Motor neuron (in vitro differentiated cells): ENCODE results near the gene PTGIR. TPM values are rescaled to one million over a fixed set of nuclear protein-coding genes. Genes with fewer than 3 reads are reported as not detected.

ENCODE experiments used
- ATAC-seq, 8 experiments: fragments of 200-7000 bp; cut with Tn5 transposase; replicated peaks in 6 of 8; 2 replicates each; pipeline ENCODE4 v1.8.0; 2021; ENCODE audit warnings: mild to moderate bottlenecking in 8 of 8, moderate library complexity in 8 of 8
- H3K27ac ChIP-seq, 2 donors: fragments of 250-450 bp; sonication (Bioruptor Pico); 2 replicates each; pipeline ENCODE4 v1.9.0; 2021; ENCODE audit warnings: antibody characterized with exemption in 2 of 2, mild to moderate bottlenecking in 2 of 2, moderate library complexity in 1 of 2
- H3K4me1 ChIP-seq, 2 donors: fragments of 250-450 bp; sonication (Bioruptor Pico); replicated peaks in 1 of 2; 2 replicates each; pipeline ENCODE4 v1.6.1; 2021; ENCODE audit warnings: antibody characterized with exemption in 2 of 2, mild to moderate bottlenecking in 2 of 2, moderate library complexity in 1 of 2
- H3K4me3 ChIP-seq, 5 donors: fragments of 250-450 bp; sonication (Bioruptor Pico); 2 replicates each; pipeline ENCODE4 v1.9.0; 2021; ENCODE audit warnings: antibody characterized with exemption in 5 of 5, mild to moderate bottlenecking in 5 of 5, moderate library complexity in 4 of 5
- WGBS, 10 experiments: fragments of 450-650 bp; shearing (Covaris generic); methylation state at CpG; one replicate each; pipeline ENCODE4 v1.0.0; 2022; 5-methylcytosine and 5-hydroxymethylcytosine counted together
- in situ Hi-C, 9 experiments: fragments of 400-800 bp; cut with MboI; loops; one replicate each; pipeline ENCODE4 v1.15.0; 2021; ENCODE audit warnings: low sequenced_read_pairs in 9 of 9, low pct_unique_long_range_greater_than_20kb in 2 of 9; ENCODE audit not compliant: unreplicated experiment in 9 of 9
- total RNA-seq, 8 experiments: library from RNA; unstranded; fragments of 300-600 nt; gene quantifications; 2 replicates each; pipeline versions ENCODE4 v1.2.3 to v1.2.4, GENCODE V29; 2022

Gene PTGIR
- total RNA-seq, 8 experiments from 2014 or later: 0.27 to 1.7 (median 0.51) TPM; not detected in 1

DNA sequence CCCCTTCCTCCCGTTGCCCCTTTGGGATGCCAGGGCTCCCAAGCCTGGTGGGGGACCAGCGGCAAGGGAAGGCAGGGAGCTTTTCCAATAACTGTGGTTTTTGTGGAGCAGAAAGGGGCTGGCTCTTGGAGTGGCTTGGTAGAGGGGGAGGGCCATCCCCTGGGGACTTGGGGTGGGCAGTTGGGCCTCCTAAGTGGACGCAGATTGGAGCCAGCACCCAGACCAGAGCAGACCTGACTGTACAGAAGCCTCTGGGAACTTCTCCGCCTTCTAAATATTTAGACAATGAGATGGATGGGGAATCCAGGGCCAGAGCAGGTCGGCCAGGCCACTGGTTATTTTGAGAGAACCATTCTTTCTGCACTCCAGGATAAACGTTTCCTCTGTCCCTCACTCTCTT lies 4.2 kb downstream of the PTGIR start:
- H3K27ac ChIP-seq: peak overlapping the region in 1 of 2 donors; percentile 62
- in situ Hi-C loops: loop anchor here in 1 of 9 experiments (25.0 kb wide), 1 partner anchor 217 kb away; no protein-coding TSS in a partner anchor

DNA sequence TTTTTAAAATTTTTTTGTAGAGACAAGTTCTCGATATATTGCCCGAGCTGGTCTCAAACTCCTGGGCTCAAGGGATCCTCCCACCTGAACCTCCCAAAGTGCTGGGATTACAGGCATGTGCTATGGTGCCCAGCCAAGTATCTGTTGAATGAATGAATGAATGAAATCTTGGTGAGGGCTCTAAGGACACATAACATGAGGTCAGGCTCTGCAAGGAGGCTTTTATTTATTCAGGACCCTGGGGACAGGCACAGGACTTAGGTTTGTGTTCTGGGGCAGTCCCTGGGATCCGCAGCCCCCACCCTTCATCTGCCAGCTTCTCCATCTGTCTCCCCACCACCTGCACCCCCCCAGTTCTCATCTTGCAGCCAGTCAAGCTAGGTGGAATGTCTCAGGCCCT lies 4.6 kb downstream of the PTGIR start:
- 80 to 95% methylated on average over 1 to 2 of the region's 3 CpGs; no CpG with 5 or more reads in 8 of the 10 experiments for WGBS, 10 experiments
- Histone ChIP-seq H3K4me3 (no peak overlapping the region), H3K27ac (no peak overlapping the region), H3K4me1 (peaks cover 21 to 42% of the 10 kb centered on the region in 2 donors)
- no peak for ATAC-seq
- in situ Hi-C loops: loop anchor here in 1 of 9 experiments (25.0 kb wide), 1 partner anchor 217 kb away; no protein-coding TSS in a partner anchor

More for the DNA sequence above, 4.2 kb downstream of the PTGIR start:
- H3K4me3 ChIP-seq: no peak overlapping the region
- H3K4me1 ChIP-seq: peaks cover 23 to 45% of the 10 kb centered on the region in 2 donors
- ATAC-seq: peak in 3 of 8 experiments; percentile 1 to 12 (median 5)
- WGBS, 10 experiments: 0 to 60% methylated on average over 1 of the region's 6 CpGs; no CpG with 5 or more reads in 8 of the 10 experiments

GRCh38 chr19:46618670-46619231 lies 6.1 kb downstream of the PTGIR start:
- in situ Hi-C loops: loop anchor here in 2 of 9 experiments (10.0 to 25.0 kb wide), 2 partner anchors 46 to 219 kb away; partner anchors contain the start of gene DACT3 (in 1 of the 2)
- ATAC-seq: no peak

DNA sequence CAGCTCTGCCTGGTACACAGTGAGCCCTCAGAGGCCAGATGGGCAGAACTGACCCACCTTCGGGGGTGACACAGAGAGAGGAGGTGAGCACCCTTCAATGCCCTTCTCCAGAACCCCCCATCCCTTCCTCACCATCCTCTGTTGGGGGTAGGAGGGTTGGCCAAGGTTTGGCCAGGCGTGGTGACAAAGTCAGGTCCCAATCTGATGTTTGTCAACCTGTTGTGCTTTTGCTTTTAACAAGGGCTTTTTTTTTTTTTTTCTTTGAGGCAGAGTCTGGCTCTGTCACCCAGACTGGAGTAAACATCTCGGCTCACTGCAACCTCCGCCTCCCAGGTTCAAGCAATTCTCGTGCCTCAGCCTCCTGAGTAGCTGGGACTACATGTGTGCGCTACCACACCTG lies 7.3 kb downstream of the PTGIR start:
- in situ Hi-C loops: loop anchor here in 2 of 9 experiments (10.0 to 25.0 kb wide), 2 partner anchors 47 to 220 kb away; partner anchors contain the start of gene DACT3 (in 1 of the 2)
- Histone ChIP-seq H3K27ac (no peak overlapping the region), H3K4me1 (peaks cover 16 to 30% of the 10 kb centered on the region in 2 donors), H3K4me3 (no peak overlapping the region)
- ATAC-seq: no peak
- WGBS, 10 experiments: 40 to 100% (median 79%) methylated on average over 1 to 5 of the region's 6 CpGs; no CpG with 5 or more reads in 4 of the 10 experiments

More at GRCh38 chr19:46618670-46619231, 6.1 kb downstream of the PTGIR start:
- WGBS, 10 experiments: 10 to 91% (median 59%) methylated on average over 2 to 7 of the region's 9 CpGs; no CpG with 5 or more reads in 2 of the 10 experiments
- Histone ChIP-seq H3K27ac (no peak overlapping the region), H3K4me1 (peaks cover 16 to 30% of the 10 kb centered on the region in 2 donors), H3K4me3 (no peak overlapping the region)

DNA sequence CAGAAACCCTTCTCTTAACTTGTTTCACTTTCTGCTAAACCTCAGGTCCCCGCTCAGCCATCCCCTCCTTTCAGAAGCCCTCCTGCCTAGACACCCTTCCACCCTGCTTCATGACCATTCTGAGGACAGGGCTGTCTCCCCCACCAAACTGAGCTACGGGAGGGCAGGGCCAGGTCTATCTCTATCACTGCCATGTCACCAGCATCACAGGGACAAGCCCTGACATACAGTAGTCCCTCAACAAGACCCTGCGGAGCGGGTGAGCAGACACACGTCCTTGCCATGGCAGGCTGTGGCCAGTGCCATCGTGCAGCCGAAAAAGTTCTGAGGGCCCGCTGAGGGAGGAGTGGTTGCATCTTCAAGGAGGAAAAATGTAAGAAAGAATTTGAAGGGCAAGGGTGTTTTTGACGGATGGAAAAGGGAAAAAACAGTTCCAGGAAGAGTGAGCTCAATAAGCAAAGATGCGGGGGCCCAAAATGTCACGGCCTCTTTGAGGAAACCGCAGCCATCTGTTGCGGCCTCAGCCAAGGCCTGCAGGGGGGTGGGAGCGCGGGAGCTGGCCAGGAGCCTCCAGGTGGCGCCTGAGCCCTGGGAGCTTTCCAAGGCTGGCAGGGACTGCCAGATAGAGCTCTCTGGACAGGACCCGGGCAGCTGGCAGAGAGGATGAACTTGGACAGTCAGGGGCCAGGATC lies 8.1 kb downstream of the PTGIR start:
- H3K4me3 ChIP-seq: no peak overlapping the region
- H3K27ac ChIP-seq: no peak overlapping the region
- peak in 7 of 8 experiments; percentile 15 to 85 (median 76) for ATAC-seq
- in situ Hi-C loops: loop anchor here in 2 of 9 experiments (10.0 to 25.0 kb wide), 2 partner anchors 48 to 221 kb away; partner anchors contain the start of gene DACT3 (in 1 of the 2)
- 0 to 71% (median 20%) methylated on average over 1 to 11 of the region's 17 CpGs; no CpG with 5 or more reads in 1 of the 10 experiments for WGBS, 10 experiments
- H3K4me1 ChIP-seq: peaks cover 16 to 30% of the 10 kb centered on the region in 2 donors

- 86 to 100% (median 93%) methylated on average over 3 to 7 of the region's 10 CpGs; no CpG with 5 or more reads in 6 of the 10 experiments for WGBS, 10 experiments
- Histone ChIP-seq H3K4me1 (peaks cover 9 to 21% of the 10 kb centered on the region in 2 donors), H3K4me3 (no peak overlapping the region), H3K27ac (no peak overlapping the region)
- no peak for ATAC-seq
- in situ Hi-C loops: loop anchor here in 2 of 9 experiments (10.0 to 25.0 kb wide), 2 partner anchors 49 to 221 kb away; partner anchors contain the start of gene DACT3 (in 1 of the 2)
Observed at GRCh38 chr19:46615966-46616365, 8.9 kb downstream of the PTGIR start.

GRCh38 chr19:46614114-46614722 lies 10.7 kb downstream of the PTGIR start:
- peak; percentile 81 to 92 (median 86) for ATAC-seq
- H3K27ac ChIP-seq: no peak overlapping the region
- 0 to 20% (median 17%) methylated on average over 1 of the region's 12 CpGs; no CpG with 5 or more reads in 5 of the 10 experiments for WGBS, 10 experiments
- peaks cover 3 to 7% of the 10 kb centered on the region in 2 donors for H3K4me1 ChIP-seq
- in situ Hi-C loops: loop anchor here in 2 of 9 experiments (10.0 to 25.0 kb wide), 2 partner anchors 51 to 223 kb away; partner anchors contain the start of gene DACT3 (in 1 of the 2)
- H3K4me3 ChIP-seq: no peak overlapping the region

- WGBS, 10 experiments: 74 to 95% (median 93%) methylated on average over 3 to 12 of the region's 22 CpGs; no CpG with 5 or more reads in 4 of the 10 experiments
- Histone ChIP-seq H3K27ac (no peak overlapping the region), H3K4me3 (no peak overlapping the region), H3K4me1 (peaks cover 3 to 7% of the 10 kb centered on the region in 2 donors)
- in situ Hi-C loops: loop anchor here in 2 of 9 experiments (10.0 to 25.0 kb wide), 2 partner anchors 51 to 224 kb away; partner anchors contain the start of gene DACT3 (in 1 of the 2)
- no peak for ATAC-seq
Observed at GRCh38 chr19:46613525-46613924, 11.4 kb downstream of the PTGIR start.

DNA sequence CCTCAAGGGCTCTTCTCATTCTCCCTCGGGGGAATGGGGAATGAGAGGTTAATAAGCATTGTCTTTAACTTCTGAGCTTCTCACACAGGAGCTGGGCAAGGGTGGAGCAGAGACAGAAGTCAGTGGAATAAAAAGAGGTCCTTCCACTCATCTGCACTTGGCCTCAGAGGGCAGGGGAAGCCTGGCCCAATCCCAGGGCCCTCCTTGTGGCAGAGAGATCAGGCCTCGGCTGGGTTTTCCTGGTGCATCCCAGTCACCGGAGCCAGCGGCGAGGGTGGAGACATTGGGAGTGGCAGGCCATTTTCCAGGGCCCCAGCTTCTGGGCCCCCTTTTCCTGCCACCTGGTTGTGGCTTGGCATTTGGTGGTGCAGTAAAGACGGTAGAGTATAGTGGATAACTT lies 13.1 kb downstream of the PTGIR start:
- in situ Hi-C loops: loop anchor here in 2 of 9 experiments (10.0 to 25.0 kb wide), 2 partner anchors 53 to 226 kb away; partner anchors contain the start of gene DACT3 (in 1 of the 2)
- WGBS, 10 experiments: 0 to 100% (median 83%) methylated on average over 1 to 5 of the region's 6 CpGs; no CpG with 5 or more reads in 4 of the 10 experiments
- ATAC-seq: no peak
- Histone ChIP-seq H3K4me3 (no peak overlapping the region), H3K4me1 (peaks cover under 1 to 3% of the 10 kb centered on the region in 2 donors), H3K27ac (no peak overlapping the region)

- Histone ChIP-seq H3K27ac (no peak overlapping the region), H3K4me1 (peaks cover 0 to 3% of the 10 kb centered on the region in 2 donors), H3K4me3 (no peak overlapping the region)
- 33 to 97% (median 83%) methylated on average over 1 to 8 of the region's 17 CpGs; no CpG with 5 or more reads in 1 of the 10 experiments for WGBS, 10 experiments
- peak in 1 of 8 experiments; percentile 3 for ATAC-seq
- in situ Hi-C loops: loop anchor here in 2 of 9 experiments (10.0 to 25.0 kb wide), 2 partner anchors 54 to 226 kb away; partner anchors contain the start of gene DACT3 (in 1 of the 2)
Observed at GRCh38 chr19:46610851-46611770, 13.8 kb downstream of the PTGIR start.

GRCh38 chr19:46610413-46610775 lies 14.5 kb downstream of the PTGIR start:
- no peak overlapping the region for H3K4me3 ChIP-seq
- no peak overlapping the region for H3K27ac ChIP-seq
- in situ Hi-C loops: loop anchor here in 2 of 9 experiments (10.0 to 25.0 kb wide), 2 partner anchors 54 to 227 kb away; partner anchors contain the start of gene DACT3 (in 1 of the 2)
- no CpG with 5 or more reads among the region's 5 CpGs for WGBS, 10 experiments
- H3K4me1 ChIP-seq: peaks cover 0 to 3% of the 10 kb centered on the region in 2 donors
- ATAC-seq: no peak
